Measurements from ENCODE around the gene FPGS.
A peak's percentile ranks its signal among the peaks of the same experiment; 100 is the strongest.
"Not testable (repeated sequence)": the region's sequence is repeated elsewhere in the genome, so short reads cannot be mapped to it uniquely, and the experiment has no call there.

Gene FPGS

DNA sequence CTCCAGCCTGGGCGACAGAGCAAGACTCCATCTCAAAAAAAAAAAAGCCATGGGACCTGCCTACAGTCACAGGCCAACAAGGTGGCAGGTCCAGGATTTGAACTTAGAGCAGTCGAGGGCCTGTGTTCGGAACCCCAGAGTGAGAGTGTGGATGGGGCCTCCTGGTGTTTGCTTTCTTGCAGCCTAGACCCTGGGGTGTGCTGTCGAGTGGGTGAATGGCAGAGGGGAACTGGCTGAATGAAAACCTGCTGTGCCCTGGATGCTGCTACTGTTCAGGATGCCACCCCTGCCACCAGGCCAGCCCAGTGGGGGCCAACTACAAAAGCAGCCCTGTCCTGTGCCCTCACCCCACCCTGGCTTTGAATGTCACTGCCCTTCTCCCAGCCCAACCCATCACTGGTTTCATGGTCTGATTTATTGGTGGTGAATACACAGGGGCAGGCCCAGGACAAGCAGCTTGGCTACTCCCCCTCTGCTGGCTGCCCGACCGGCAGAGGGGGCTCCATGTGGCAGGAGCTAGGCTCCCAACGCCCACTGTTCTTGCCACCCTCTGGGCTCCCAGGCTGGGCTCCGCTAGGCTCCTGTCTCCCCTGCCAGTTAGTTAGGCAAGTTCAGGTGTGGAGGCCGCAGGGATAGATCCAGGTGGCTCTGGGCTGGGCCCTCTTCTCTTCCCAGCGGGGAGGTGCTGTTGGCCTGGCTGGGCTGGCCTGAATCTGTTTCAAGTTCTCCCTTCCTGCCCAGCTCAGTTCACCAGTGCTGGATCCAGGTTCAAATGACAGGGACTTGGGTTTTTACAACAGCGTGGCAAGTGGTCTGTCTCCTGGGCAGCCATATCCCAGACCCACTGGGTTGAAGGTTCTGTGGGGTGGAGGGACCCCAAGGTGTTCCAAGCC lies 12.2 kb downstream of the FPGS start:
- no peak for DNase-seq

GRCh38 chr9:127815512-127816361 lies 13.1 kb downstream of the FPGS start:
- no peak for DNase-seq

- no peak for DNase-seq
Measured at GRCh38 chr9:127816362-127816725, 13.7 kb downstream of the FPGS start.

DNA sequence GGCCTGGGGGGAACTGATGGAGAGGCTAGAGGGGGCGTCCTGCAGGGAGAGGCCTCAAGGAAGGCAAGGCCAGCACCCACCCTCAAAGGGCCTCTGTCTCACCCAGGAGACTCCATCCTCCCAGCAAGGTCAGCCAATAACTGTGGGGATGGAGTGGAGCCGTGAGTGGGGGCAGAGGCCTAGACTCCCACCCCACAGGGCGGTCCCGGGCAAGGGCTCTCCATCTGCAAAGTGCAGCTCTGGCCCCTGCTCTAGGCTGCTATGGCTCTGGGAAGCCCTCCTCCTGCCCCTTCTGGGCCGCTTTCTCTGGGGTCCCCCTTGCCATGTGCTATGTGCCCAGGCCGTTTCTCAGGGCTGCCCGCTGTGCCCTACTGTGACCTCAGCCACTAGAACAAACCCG lies 14.0 kb downstream of the FPGS start:
- DNase-seq, result no peak

DNA sequence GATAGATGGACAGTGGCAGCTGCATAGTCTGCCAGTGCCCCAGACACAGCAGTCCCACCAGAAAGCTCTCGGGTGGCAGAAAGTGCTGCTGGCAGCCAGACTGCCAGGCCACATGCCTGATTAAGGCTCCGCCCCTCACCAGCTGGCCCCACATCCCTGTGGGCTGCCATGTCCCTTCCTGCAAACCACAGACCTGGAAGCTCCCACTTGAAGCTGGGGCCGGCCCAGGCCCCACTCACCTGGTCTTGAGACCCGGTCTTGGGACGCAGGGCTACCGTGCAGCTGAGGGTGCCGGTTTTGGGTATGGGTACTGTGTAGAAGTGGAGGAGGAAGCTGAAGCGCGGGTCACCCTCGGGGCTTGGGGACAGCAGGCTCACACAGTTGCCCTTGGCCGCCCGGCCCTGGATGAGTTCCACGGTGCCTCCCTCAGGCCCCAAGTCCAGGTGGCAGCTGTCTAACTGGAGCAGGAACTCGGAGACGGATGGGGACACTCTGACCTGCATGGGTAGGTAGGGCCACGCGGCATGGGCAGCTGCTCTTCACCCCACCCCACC lies 15.3 kb downstream of the FPGS start:
- DNase-seq, result no peak

DNA sequence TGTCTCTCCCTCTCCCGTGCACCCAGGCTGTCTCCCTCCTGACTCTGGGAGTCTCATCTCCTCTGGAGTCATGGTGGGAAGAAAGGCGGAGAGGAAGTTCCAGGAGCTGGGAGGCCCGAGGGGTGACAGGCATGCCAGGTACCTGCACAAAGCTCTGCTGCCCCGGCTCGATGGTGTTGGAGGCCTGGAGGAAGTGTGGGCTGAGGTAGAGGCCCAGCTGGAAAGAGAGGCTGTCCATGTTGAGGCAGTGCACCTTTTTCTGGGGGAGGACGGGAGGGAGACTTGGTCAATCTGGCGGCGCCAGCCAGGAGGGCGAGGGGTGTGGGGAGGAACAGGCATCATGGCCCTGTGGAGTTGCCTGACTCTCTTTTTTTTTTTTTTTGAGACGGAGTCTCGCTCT lies 15.9 kb downstream of the FPGS start:
- DNase-seq, result no peak

GRCh38 chr9:127822108-127822507 lies 19.4 kb downstream of the FPGS start:
- DNase-seq, result no peak

GRCh38 chr9:127825319-127826051 lies 22.8 kb downstream of the FPGS start:
- DNase-seq, result no peak

GRCh38 chr9:127826253-127826913 lies 23.7 kb downstream of the FPGS start:
- no peak for DNase-seq

- no peak for DNase-seq
Measured at GRCh38 chr9:127828262-127829031, 25.8 kb downstream of the FPGS start.

GRCh38 chr9:127829205-127829906 lies 26.7 kb downstream of the FPGS start:
- no peak for DNase-seq

- DNase-seq, result no peak
Measured at GRCh38 chr9:127832248-127832647, 29.6 kb downstream of the FPGS start.

DNA sequence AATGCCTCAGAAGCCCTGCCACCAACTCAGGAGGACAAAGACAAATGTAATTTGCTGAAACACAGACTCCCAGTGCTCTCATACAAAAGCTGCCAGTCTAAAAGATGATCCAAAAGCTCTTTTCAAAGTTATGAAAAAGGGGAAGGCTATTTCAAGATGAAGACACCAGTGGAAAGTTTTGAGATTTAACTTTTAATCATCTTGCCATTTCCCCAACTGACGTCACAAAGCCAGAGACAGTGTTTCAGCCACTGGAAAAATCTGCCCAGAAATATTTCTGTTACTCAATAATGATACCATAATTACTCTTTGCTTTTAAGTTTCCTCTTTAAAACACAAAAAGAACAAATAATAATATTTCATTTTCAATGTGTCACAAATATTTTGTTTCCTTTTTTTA lies 30.9 kb downstream of the FPGS start:
- DNase-seq, result no peak

- DNase-seq, result no peak
Measured at GRCh38 chr9:127835991-127836516, 33.4 kb downstream of the FPGS start.

DNA sequence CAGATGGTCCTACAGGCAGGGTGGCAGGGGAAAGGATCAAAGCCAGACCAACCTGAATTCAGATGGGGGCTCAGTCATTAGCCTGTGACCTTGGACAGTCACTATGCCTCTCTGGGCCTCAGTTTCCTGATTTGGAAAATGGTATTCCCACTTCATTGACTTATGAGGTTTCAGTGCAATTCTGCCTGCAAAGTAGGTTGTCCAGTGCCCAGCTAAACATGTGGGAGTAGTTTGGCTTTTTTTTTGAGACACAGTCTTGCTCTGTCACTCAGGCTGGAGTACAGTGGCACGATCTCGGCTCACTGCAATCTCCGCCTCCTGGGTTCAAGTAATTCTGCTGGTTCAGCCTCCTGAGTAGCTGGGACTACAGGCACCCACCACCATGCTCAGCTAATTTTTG lies 33.9 kb downstream of the FPGS start:
- DNase-seq, result not testable (repeated sequence)

- DNase-seq, result peak; percentile 86
Measured at GRCh38 chr9:127837346-127837745, 34.7 kb downstream of the FPGS start.

- no peak for DNase-seq
Measured at GRCh38 chr9:127838375-127839078, 35.8 kb downstream of the FPGS start.

DNA sequence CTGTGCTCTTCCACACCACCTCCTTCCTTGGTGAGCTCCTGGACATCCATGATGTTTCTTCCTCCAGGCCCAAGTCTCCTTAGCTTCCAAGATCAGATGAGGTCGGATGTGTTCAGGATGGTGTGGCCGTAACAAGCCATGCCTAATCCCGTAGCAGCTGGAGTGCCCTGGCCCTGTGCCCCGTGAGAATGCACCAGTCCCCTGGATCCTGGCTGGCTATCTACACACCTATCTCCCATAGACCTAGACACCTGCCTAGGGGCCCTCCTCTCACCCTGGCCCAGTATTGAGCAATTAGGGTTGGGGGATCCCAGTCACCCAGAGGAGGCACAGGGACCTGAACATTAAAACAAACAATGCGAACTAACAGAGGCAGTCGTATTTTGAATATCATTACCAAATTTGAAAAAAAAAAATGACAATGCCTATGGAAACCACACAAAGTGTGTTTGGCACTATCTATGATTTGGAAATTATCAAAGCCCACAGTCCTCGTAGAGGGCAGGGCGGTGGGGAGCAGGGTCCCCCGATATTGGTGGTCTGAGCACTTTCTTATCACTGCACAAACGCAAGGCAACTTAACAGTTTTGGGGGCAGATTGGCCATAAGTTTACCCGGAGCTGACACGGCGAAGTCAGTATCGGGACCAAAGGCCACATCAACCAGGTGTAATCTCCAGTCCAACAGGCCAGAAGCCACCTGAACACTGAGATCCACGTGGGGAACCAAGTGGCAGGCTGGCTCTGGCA lies 38.6 kb downstream of the FPGS start:
- DNase-seq, result no peak

- no peak for DNase-seq
Measured at GRCh38 chr9:127844821-127845359, 42.2 kb downstream of the FPGS start.

All from DMS79 treated with DMSO at 0.1 percent for 48 hours (cell line).